ENCODE results near the gene ZFPM1. TPM values are rescaled to one million over a fixed set of nuclear protein-coding genes. Genes with fewer than 3 reads are reported as not detected.

The ZFPM1 gene
- total RNA-seq, 1 experiment from 2014 or later: 14.6 TPM

- H3K36me3 ChIP-seq (ENCODE audit: control insufficient read depth in 1 of 2, insufficient read depth in 2 of 2, low read length in 2 of 2): peaks cover 50 to 57% of the 10 kb centered on the region in 2 experiments
Observed at GRCh38 chr16:88581033-88581432, 128.0 kb downstream of the ZFPM1 start.

More at GRCh38 chr16:88581033-88581432, 128.0 kb downstream of the ZFPM1 start:
- Histone ChIP-seq H2AFZ (ENCODE audit: low read depth, low read length, poor library complexity, severe bottlenecking) (no peak overlapping the region), H3K9me3 (ENCODE audit: control insufficient read depth in 1 of 2, insufficient read depth in 1 of 2, low read depth in 1 of 2, low read length in 2 of 2) (no peaks in the 10 kb centered on the region), H3K4me2 (ENCODE audit: low read length) (no peak overlapping the region), H4K20me1 (ENCODE audit: insufficient read depth) (peaks cover 11% of the 10 kb centered on the region; the same call in 1 of the 2 replicates), H3K4me1 (ENCODE audit: control insufficient read depth in 1 of 2, insufficient read depth in 2 of 2, low read length in 2 of 2) (no peaks in the 10 kb centered on the region), H3K9ac (ENCODE audit: low read length) (no peak overlapping the region), H3K27ac (ENCODE audit: low read depth, low read length) (no peak overlapping the region), H3K27me3 (ENCODE audit: insufficient read depth, low read length) (no peaks in the 10 kb centered on the region), H3K79me2 (ENCODE audit: insufficient read depth, low read length) (peaks cover 100% of the 10 kb centered on the region), H3K4me3 (replicated peaks in 1 of 2; ENCODE audit: low read depth in 1 of 2, low read length in 2 of 2) (no peak overlapping the region), H3K9me2 (ENCODE audit: insufficient read depth) (no peaks in the 10 kb centered on the region)
- DNase-seq (ENCODE audit: low read depth, low spot score) (no peak), ATAC-seq (no peak)
- no peak for TF ChIP-seq POLR2A (IDR thresholded peaks at IDR 0.05; ENCODE audit: borderline replicate concordance, extremely low read depth, insufficient read depth, insufficient read length)
- TF ChIP-seq SRF (IDR thresholded peaks at IDR 0.05; ENCODE audit: low read depth): no peak
- TF ChIP-seq SIN3A (IDR thresholded peaks at IDR 0.05; ENCODE audit: low read depth): no peak
- TF ChIP-seq JUND (IDR thresholded peaks at IDR 0.05): no peak
- no peak for TF ChIP-seq ZNF274 (IDR thresholded peaks at IDR 0.05; ENCODE audit: low read depth, low read length)
- no peak for TF ChIP-seq SP1 (IDR thresholded peaks at IDR 0.05; ENCODE audit: low read depth)
- TF ChIP-seq REST (IDR thresholded peaks at IDR 0.05; ENCODE audit: low read depth): no peak
- TF ChIP-seq ATF3 (IDR thresholded peaks at IDR 0.05): no peak
- no peak for TF ChIP-seq CEBPB (IDR thresholded peaks at IDR 0.05; ENCODE audit: low read depth)
- no peak for TF ChIP-seq ZBTB33 (IDR thresholded peaks at IDR 0.05; ENCODE audit: extremely low read depth, insufficient replicate concordance, low read length)
- TF ChIP-seq EZH2phosphoT487 (IDR thresholded peaks at IDR 0.05; ENCODE audit: borderline replicate concordance): no peak
- no peak for TF ChIP-seq EZH2 (IDR thresholded peaks at IDR 0.05)
- no peak for TF ChIP-seq EGR1 (IDR thresholded peaks at IDR 0.05; ENCODE audit: low read depth)
- TF ChIP-seq RAD21 (IDR thresholded peaks at IDR 0.05; ENCODE audit: low read depth): no peak
- TF ChIP-seq YY1 (IDR thresholded peaks at IDR 0.05; ENCODE audit: extremely low read depth, insufficient replicate concordance, low read depth, low read length): no peak
- no TSS peak for BruUV-seq (replicated peaks)
- intact Hi-C loops (cut with micrococcal nuclease): no loop called here
- ChIA-PET POLR2A (no interaction called here), CTCF (no interaction called here), RAD21 (ENCODE audit: low non-redundant PET in 1 of 2, low total read pairs in 2 of 2, uncharacterized antibody in 2 of 2, unreplicated experiment in 2 of 2) (no interaction called here)

Measured in HCT116 (cell line).